Spleen (tissue), 13 donors: ENCODE results near the gene GRHL3. TPM values are rescaled to one million over a fixed set of nuclear protein-coding genes. Genes with fewer than 3 reads are reported as not detected.
"Not testable (repeated sequence)": the region's sequence is repeated elsewhere in the genome, so short reads cannot be mapped to it uniquely, and the experiment has no call there.

Source experiments
- DNase-seq: peaks from one replicate; pipeline ENCODE4 v3.0.0-alpha.2; 2020
- H3K27ac ChIP-seq, 8 donors: fragments of 200-600 bp; sonication (generic) in 7 of 8; 1 replicate in 4 of 8; 2 replicates in 4 of 8; pipeline versions ENCODE4 v1.5.0 to v1.8.0; 2016 to 2021; ENCODE audit warnings: inconsistent platforms in 4 of 8, mild to moderate bottlenecking in 4 of 8, moderate library complexity in 1 of 8
- H3K27me3 ChIP-seq, 7 donors: fragments of 200-600 bp; sonication (generic) in 6 of 7; replicated peaks in 1 of 7; 1 replicate in 4 of 7; 2 replicates in 3 of 7; pipeline versions ENCODE4 v1.5.0 to v1.8.0; 2016 to 2021; ENCODE audit warnings: inconsistent platforms in 3 of 7, mild to moderate bottlenecking in 1 of 7
- H3K36me3 ChIP-seq, 6 donors: fragments of 200-600 bp; sonication (generic) in 5 of 6; 1 replicate in 4 of 6; 2 replicates in 2 of 6; pipeline versions ENCODE4 v1.5.0 to v1.8.0; 2016 to 2021; ENCODE audit warnings: inconsistent platforms in 2 of 6
- H3K4me1 ChIP-seq, 6 donors: fragments of 200-600 bp; sonication (generic) in 5 of 6; 1 replicate in 3 of 6; 2 replicates in 3 of 6; pipeline versions ENCODE4 v1.5.0 to v1.8.0; 2016 to 2021; ENCODE audit warnings: inconsistent platforms in 3 of 6
- H3K4me3 ChIP-seq, 8 donors: fragments of 200-600 bp; sonication (generic) in 7 of 8; 1 replicate in 4 of 8; 2 replicates in 4 of 8; pipeline versions ENCODE4 v1.5.0 to v1.8.0; 2016 to 2021; ENCODE audit warnings: inconsistent platforms in 4 of 8, mild to moderate bottlenecking in 4 of 8, moderate library complexity in 2 of 8
- H3K9me3 ChIP-seq, 8 donors: fragments of 200-600 bp; sonication (generic) in 7 of 8; 1 replicate in 4 of 8; 2 replicates in 4 of 8; pipeline versions ENCODE4 v1.5.0 to v1.8.0; 2016 to 2021; ENCODE audit warnings: inconsistent platforms in 4 of 8
- CTCF ChIP-seq, 11 experiments: fragments of 200-600 bp in 7 of 11; fragments of 450-650 bp in 4 of 11; sonication (generic) in 4 of 11; IDR thresholded peaks in 8 of 11; conservative IDR thresholded peaks in 3 of 11; 1 replicate in 7 of 11; 2 replicates in 4 of 11; pipeline versions ENCODE4 v1.4.0 to v1.8.0; 2016 to 2021; ENCODE audit warnings: antibody characterized with exemption in 11 of 11, inconsistent platforms in 4 of 11, mild to moderate bottlenecking in 1 of 11
- POLR2A ChIP-seq, 3 donors: fragments of 450-650 bp; IDR thresholded peaks; one replicate each; pipeline ENCODE4 v1.5.1; 2017; ENCODE audit warnings: antibody characterized with exemption in 3 of 3, mild to moderate bottlenecking in 1 of 3
- POLR2AphosphoS5 ChIP-seq, 3 donors: sonication (generic); formaldehyde crosslinking; IDR thresholded peaks; one replicate each; pipeline ENCODE4 v1.5.1; 2017; ENCODE audit warnings: antibody characterized with exemption in 3 of 3
- WGBS, 5 donors: extraction: QIAGEN DNeasy Blood & Tissue Kit in 3 of 5; methylation state at CpG; one replicate each; pipeline versions ENCODE4 v1.1.5 to v1.1.7; 2013 to 2018; 5-methylcytosine and 5-hydroxymethylcytosine counted together
- intact Hi-C: fragments of 100-400 bp; cut with DNase I; formaldehyde crosslinking; loops from one replicate; pipeline ENCODE4 v1.15.0; 2023; ENCODE audit warnings: low total_unique reads
- long read RNA-seq, 2 donors: transcript quantifications; one replicate each; lab custom pipeline, GENCODE V29; 2026
- polyA plus RNA-seq, 3 donors: library from polyadenylated mRNA; stranded (reverse); fragments of 200-250 nt; gene quantifications; one replicate each; pipeline ENCODE4 v1.2.1, GENCODE V29; 2013
- total RNA-seq, 7 donors: library from RNA; depleted of rRNA in 3 of 7; stranded (reverse); fragments of >200 nt in 3 of 7; fragmentation: NEBNext Ultra II Directional in 4 of 7; extraction: Animal tissue kit (Norgen Biotek cat#: 25700) in 4 of 7; gene quantifications; one replicate each; pipeline versions ENCODE4 v1.1.0 to v1.2.1, GENCODE V29; 2016 to 2021
- donor health status: healthy with polysubstance abuse.
- donor health status: DM: no; HTN: no; CAD: no; lungs with moderate emphysema.
- donor health status: DM: no; HTN: no; CAD: no.
- donor health status: Bipolar disorder and iron deficiency.
- donor health status: healthy.
- donor health status: DM: no; HTN: no; CAD: no.
- donor health status: DM: yes; HTN: yes; CAD: no.

The GRHL3 gene
- not detected for total RNA-seq
- under 1 TPM in 2 of 3 donors, not detected in 1; 0.04 to 0.06 TPM for polyA plus RNA-seq
- long read RNA-seq, donor 1, result 0 reads
- long read RNA-seq, donor 2, result 0 reads

DNA sequence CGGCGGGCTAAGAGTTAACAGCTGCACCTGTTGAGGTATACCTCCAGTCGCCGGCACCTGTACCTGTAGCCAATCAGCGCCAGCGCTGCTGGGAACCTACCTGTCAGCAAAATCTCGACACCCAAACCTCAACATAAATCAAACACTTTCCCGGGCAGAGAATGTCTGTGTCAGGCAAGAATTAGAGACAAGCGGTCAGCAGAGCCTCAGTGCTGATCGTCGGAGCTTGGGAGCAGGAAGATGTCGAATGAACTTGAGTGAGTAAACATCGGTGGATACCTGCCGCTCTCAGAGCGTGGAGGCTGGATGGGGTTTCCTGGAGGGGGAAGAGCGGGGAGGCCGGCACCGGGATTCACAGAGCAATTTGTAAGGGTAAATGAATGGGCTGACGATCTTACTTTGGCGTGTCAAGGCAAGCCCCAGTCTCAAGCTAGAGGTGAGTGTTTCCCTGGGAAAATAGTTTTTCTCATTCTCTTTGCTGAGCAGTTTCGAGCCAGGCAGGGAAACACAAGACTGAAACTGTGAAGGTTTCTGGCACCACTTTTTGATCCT, at the start of gene GRHL3:
Gene GRHL3, plus strand, starts transcription at position 46 of the 552 bp plus-strand sequence. Its CDS starts 195 bp downstream, at position 241.
- no peak within 1 kb of the TSS for H3K27ac ChIP-seq
- WGBS, 5 donors, result 3 to 10% (median 6%) methylated on average over 21 of the region's 21 CpGs
- TF ChIP-seq POLR2A (IDR thresholded peaks at IDR 0.05), result no peak
- no peak for TF ChIP-seq CTCF (IDR thresholded peaks at IDR 0.05 in 8 of 11, conservative IDR thresholded peaks at IDR 0.05 in 3 of 11)
- no peak for TF ChIP-seq POLR2AphosphoS5 (IDR thresholded peaks at IDR 0.05)
- DNase-seq, result no peak
- H3K4me1 ChIP-seq, result peaks cover 8 to 56% (median 36%) of the 10 kb centered on the region in 6 donors
- H3K36me3 ChIP-seq, result no peaks in the 10 kb centered on the region
- no peaks in the 10 kb centered on the region for H3K9me3 ChIP-seq
- peak within 1 kb of the TSS in 1 of 8 donors; percentile 13 for H3K4me3 ChIP-seq
- H3K27me3 ChIP-seq, result peaks cover 0 to 96% (median 53%) of the 10 kb centered on the region in 7 donors
- intact Hi-C loops, result no loop called here

GRCh38 chr1:24274203-24275103, 44.7 kb upstream of the GRHL3 start:
- Histone ChIP-seq H3K27me3 (peaks cover 0 to 58% (median 4%) of the 10 kb centered on the region in 7 donors), H3K9me3 (peaks cover 0 to 14% (median 5%) of the 10 kb centered on the region in 8 donors)
- H3K27ac ChIP-seq, H3K36me3 ChIP-seq, H3K4me1 ChIP-seq, intact Hi-C loops, H3K4me3 ChIP-seq: not testable (repeated sequence)
- DNase-seq, result peak; percentile 22
- WGBS, 5 donors, result 82 to 93% (median 88%) methylated on average over 11 to 20 of the region's 20 CpGs

DNA sequence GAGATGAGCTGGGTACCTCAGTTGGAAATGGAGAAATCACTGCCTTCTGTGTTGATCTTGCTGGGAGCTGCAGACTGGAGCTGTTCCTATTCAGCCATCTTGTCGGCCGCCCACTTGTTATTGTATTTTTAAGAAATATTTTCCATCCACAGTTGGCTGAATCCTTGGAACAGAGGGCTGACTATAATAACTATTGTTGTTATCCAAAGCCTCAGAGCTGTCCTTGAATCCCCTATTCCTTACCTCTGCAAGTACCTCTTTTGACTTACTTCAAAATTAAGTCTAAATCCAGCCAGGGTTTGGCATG, 44.1 kb upstream of the GRHL3 start:
- Histone ChIP-seq H3K27ac (no peak overlapping the region), H3K4me1 (peaks cover 0 to 9% (median 0%) of the 10 kb centered on the region in 6 donors), H3K4me3 (no peak overlapping the region), H3K27me3 (peaks cover 0 to 58% (median 4%) of the 10 kb centered on the region in 7 donors), H3K36me3 (no peaks in the 10 kb centered on the region), H3K9me3 (peaks cover 0 to 13% (median 3%) of the 10 kb centered on the region in 8 donors)
- DNase-seq, result no peak
- TF ChIP-seq POLR2A (IDR thresholded peaks at IDR 0.05) (no peak), POLR2AphosphoS5 (IDR thresholded peaks at IDR 0.05) (no peak), CTCF (IDR thresholded peaks at IDR 0.05 in 8 of 11, conservative IDR thresholded peaks at IDR 0.05 in 3 of 11) (no peak)
- intact Hi-C loops, result no loop called here
- 93 to 98% (median 94%) methylated on average over 2 of the region's 2 CpGs for WGBS, 5 donors

DNA sequence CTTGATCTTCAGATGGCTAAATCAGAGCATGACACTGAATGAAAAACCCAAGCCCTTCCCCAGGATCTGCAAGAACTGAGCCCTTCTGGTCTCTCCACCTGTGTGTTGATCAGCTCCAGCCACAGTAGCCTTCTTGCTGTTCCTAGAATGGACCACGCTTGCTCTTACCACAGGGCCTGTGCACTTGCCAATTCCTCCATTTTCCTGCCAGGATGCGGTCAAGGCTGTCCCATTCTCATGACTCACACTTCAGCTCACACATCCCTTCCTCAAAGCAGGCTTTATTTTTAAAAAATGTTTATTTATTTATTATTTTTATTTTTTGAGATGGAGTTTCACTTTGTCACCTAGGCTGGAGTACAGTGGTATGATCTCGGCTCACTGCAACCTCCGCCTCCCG, 43.6 kb upstream of the GRHL3 start:
- H3K9me3 ChIP-seq, result peaks cover 0 to 10% (median 2%) of the 10 kb centered on the region in 8 donors
- no peak overlapping the region for H3K4me3 ChIP-seq
- intact Hi-C loops, result no loop called here
- H3K4me1 ChIP-seq, result peaks cover 0 to 9% (median 0%) of the 10 kb centered on the region in 6 donors
- H3K27me3 ChIP-seq, result peaks cover 0 to 58% (median 4%) of the 10 kb centered on the region in 7 donors
- DNase-seq, result no peak
- no peaks in the 10 kb centered on the region for H3K36me3 ChIP-seq
- WGBS, 5 donors, result 84 to 93% (median 85%) methylated on average over 5 of the region's 5 CpGs
- H3K27ac ChIP-seq, result no peak overlapping the region
- no peak for TF ChIP-seq POLR2AphosphoS5 (IDR thresholded peaks at IDR 0.05)
- no peak for TF ChIP-seq CTCF (IDR thresholded peaks at IDR 0.05 in 8 of 11, conservative IDR thresholded peaks at IDR 0.05 in 3 of 11)
- TF ChIP-seq POLR2A (IDR thresholded peaks at IDR 0.05), result no peak
